HG02852 (cell line): ENCODE results near the gene ABAT.

Source experiments
- ATAC-seq: cut with Tn5 transposase; IDR thresholded peaks from one replicate; pipeline ENCODE4 v1.9.1; 2021; ENCODE audit warnings: mild to moderate bottlenecking, moderate library complexity; ENCODE audit not compliant: unreplicated experiment

Gene ABAT

DNA sequence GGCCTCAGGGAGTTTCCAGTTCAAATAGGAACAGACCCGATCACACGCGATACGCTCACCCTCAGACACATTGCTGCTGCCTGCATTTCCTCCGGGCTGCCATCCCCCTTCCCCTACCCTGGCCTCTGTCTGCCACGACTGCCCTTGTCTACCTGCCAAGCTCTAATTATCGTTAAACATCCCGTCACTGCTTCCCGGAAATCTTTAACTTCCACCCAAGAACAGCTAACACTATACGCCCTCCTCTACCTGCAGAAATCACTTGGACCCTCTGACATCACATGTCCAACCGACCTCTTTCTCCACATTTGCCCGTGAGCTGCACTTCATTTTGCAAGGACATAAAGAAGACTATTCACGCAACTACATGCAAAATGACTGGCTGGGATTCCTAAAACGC lies 40.4 kb downstream of the ABAT start:
- ATAC-seq, result no peak

DNA sequence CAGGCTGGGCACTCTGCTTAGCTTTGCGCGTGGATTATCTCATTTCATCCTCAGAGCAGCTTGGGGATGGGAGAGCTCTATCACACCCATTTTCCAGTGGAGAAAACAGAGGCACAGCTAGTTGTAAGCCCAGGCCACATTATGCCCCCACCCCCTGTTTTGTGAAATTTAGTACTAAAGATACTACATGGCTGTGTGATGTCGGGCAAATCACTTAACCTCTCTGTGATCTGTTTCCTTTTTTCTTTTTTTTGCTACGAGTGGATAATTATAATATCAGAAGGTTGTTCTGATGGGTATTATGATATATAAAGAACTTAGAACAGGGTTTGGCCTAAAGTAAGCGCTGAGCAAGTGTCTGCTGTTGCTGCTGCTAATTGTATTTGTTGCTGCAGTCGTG lies 41.6 kb downstream of the ABAT start:
- no peak for ATAC-seq

DNA sequence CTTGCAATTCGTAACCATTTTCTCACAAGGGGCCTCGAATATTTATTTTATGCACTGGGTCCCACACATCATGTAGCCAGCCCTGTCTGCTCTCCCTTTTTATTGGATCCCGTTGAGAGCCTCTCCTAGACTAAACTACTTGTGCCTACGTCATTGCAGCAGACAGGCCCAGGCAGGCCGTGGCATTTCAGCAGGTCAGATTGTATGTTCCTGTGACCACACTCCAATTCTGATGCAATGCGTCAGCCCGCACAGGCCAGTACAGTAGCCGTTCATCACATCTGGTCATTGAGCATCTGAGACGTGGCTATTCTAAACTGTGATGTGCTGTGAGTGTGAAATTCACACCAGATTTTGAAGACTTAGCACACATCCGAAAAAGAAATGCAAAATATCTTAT lies 42.2 kb downstream of the ABAT start:
- ATAC-seq, result no peak

DNA sequence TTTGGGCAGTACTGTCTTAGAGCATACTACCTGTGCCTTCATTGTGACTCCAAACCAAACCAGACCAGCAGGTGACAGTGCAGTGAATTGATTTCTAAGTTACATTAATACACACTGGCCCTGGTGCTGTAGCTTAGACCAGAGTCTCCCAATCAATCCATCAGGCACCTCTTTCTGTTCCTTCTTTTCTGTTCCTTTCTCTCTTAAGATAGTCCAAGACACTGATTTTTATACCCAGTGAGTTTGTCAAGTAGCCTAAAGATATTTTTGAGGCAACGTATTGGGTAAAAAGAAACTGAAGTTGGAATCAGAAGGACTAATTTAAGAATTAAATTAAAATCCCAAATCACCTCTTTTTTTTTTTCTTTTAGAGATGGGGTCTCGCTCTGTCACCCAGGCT lies 43.1 kb downstream of the ABAT start:
- no peak for ATAC-seq

DNA sequence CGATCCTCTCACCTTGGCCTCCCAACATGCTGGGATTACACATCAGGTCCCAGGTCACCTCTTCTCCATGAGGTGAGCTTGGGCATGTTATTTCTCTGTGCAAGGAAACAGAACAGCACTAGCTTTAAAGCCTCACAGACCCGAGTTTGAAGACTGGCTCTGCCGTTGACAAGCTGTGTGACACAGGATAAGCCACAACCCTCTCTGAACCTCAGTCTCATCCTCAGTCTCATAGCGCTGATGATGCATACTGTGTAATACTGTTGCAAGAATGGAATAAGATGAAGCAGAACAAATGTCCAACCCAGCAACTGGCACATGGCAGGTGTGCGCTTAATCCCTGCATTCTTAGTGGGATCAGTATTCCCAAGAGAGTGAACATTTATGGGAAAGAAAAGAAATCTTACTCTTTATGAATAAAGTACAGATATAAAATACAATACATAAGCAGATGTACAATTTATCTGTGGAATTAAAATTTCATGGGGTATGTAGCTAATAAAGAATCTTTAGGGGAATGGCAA lies 43.5 kb downstream of the ABAT start:
- no peak for ATAC-seq

DNA sequence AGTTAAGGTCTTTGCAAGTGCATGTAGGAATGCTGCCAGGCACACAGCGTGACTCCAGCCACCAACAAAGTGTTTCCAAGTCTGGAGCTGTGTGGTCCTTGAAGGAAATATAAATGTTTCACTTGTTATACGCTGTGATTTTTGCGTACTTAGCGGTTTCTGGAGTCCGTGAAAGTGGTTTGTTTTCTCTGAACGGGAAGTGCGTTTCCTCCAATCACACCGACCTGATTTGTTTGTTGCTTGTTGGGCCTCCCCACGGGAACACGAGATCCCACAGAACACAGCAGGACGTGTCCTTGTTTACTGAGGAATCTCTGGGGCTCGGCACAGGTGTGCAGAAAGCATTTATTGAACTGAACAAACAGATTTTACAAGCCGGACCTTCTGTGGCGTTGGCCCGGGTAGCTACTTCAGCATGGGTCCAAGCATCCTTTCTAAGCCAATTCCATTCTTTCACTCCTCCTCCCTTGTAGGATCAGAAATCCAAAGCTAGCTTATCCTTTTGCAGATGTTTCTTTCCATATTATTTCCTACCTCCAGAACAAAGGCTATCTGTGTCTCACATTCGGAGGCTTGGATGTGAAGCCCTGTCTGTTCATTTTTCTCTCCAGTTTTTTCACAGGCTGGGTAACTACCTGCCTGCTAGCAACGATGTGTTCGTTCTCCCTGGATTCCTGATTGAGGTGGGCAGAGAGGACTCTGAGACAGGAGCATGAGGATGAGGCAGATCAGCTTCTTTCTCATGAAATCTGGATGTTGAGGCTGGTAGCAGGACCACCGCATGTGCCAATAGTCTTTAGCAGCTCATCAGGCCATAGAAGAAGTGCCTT lies 44.6 kb downstream of the ABAT start:
- ATAC-seq, result no peak

DNA sequence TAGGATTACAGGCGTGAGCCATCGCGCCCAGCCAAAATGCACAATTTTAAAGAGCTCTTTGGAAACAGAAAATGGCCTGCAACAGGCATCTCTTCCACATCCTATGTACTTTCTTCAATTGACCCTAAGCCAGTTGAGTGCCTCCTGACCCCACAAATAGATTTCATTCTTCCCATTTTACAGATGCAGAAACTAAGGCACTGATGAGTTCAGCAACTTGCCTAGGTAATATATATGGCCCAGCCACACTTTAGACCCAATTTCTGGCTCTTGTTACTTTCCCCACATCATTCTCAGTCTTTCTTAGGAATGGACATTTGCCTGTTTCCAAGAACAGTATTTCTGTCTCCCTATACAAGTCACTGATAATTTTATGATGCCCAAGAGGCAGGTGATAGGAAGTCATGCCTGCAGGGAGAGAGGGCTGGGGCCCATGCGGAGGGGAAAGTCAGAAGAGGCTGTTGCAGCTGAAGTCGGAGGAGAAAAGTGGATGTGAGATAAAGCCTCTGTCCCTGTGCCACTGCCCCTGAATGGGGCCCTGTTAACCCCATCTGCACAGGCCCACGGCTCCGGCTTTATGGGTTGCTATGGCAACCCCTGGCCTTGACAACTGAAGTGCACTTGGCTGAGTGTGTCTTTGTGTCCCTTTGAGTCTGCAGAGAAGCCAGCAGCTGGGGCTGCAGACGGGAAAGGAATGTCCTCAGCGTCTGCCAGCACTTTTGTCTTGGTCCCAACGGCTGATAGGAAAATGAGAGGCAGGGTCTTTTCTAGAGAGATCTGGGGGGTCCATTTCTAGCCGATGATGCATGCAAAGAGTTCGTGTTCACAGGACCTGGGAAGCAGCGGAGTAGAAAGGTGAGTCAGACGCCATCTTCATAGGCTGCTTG lies 45.9 kb downstream of the ABAT start:
- no peak for ATAC-seq

DNA sequence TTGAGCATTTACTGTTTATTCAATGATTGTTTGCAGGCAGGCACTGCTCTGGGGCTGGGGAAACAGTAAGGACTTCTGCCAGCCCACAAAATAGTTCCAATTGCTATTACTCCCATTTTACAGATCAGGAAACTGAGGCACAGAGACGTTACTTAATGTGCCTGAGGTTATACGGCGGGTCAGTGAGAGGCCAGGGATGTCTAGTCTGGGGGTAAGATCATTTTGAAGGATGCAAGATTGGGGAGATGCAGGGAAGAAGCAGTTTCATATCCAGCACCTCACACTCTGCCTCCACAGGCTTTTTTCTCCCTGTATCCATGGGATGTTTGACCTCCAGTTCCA lies 46.5 kb downstream of the ABAT start:
- ATAC-seq, result no peak

DNA sequence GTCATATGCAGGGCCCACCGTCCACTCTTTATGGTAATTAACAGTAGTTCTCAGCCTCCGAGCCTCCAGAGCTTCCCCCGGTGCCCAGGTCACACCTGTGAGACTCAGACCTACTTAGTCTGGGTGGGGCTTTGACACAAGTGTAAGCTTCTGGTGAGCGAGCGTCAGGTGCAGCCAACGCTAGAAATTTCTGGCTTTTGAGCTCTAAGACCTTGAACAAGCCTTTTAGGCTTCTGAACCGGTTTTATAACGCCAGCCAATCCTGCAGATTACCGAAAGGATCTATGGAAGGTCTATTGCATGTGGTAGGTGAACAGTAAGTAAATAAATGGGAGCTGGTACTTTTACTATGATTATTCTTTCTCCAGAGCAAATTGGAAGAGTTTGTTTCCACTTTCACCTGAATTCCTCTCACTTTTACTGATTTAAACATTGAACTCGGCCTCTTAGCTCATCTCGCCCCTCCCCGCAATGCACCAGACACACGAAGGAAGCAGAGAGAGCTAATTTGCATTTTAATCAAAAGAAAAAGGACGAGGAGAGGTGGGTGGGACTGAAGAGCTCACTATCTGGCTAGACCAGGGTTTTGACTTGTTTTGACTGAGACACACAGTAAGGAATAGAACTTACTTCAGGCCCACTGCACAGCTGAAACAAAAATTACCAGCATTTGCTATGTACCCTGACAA lies 47.1 kb downstream of the ABAT start:
- ATAC-seq, result no peak

DNA sequence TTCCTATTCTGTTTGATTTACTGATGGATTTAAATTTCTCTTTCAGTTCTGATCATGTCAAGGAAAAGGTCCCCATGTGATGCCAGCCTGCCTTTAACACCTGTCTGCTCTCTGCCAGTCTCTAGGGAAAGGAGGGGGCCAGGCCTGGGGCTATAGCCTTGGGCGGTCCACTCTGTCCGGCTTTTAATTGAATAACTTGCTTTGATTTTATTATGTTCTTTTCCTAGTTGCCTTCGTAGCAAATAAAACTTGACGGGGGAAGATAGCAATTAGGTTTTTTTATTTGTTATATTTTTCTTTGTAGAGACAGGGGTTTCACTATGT lies 47.6 kb downstream of the ABAT start:
- ATAC-seq, result no peak

DNA sequence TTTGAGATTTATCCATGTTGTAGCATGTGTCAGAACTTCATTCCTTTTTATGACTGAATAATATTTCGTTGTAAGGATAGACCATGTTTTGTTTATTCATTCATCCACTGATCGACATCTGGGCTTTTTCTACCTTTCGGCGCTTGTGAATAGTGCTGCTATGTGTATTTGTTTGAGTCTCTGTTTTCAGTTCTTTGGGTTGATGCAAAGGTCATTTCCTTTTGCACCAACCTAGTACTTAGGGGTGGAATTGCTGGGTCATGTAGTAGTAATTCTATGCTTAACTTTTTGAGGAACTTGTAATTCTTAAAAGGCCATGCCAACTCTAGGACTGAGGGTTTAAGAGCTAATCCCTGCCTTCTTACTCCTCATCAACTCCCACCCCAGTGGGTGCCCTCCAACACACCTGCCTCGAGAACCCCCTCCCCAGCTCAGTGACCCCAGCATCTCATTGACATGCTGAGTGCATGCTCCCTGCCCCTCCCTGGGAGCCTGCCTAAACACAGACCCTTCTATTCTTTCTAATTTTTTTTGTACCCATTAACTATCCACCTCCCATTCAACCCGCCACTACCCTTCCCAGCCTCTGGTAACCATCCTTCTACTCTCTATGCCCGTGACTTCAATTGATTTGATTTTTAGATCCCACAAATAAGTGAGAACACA lies 51.2 kb downstream of the ABAT start:
- ATAC-seq, result no peak

DNA sequence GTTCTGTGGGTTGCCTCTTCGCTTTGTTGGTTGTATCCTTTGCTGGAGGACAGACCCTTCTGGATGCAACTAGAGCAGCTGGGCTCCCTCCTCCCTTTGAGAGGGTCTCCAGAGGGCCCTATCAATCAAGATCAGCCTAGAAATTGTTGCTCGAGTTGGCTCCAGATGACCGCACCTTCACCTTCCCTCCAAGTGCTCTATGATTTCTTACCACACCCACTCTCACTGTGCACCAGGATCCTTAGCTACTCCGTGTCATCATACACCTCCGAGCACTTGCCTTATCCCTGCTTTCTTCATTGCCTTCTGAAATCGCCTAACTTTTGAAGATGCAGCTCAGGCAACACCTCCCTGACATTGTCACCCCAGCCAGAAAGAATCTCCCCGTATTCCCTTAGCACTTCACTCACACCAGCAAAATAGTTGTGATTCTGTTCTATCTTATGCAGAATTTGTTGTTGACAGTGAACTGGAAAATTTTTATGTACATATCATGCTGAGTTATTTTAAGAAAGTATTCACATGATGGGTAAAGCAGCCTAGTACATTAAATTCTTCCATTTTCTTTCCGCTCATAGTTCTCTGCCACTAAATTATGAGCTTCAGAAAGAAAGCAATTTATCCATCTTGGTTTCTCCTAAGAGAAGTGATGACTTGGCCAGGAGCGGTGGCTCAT lies 52.9 kb downstream of the ABAT start:
- no peak for ATAC-seq

DNA sequence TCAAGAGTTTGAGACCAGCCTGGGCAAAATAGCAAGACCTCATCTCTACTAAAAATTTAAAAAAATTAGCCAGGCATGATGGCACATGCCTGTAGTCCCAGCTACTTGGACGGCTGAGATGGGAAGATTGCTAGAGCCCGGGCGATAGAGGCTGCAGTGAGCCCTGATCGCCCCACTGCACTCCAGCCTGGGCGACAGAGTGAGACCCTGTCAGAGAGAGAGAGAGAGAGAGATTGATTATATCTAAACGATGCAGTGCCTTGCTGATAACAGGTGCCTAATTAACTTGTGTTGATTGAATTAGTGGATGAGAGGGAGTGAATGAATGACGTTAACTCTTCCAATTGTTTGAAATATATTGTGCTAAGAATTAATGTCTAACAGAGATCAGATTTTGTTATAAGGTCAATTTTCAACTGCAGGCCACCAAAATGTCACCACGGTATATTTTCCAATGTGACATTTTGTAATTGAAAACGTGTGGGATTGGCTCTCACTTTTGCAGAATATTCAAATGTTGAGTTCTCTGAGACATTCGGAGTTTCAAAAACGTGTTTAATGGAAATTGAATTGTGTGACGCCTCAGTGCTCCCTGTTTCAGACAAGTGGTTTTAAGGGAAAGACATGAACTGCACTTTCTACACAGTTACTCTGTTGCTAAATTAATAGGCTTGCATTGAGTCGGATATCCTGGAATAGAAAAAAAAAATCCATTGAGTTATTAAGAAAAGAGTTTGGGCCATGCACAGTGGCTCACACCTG lies 53.6 kb downstream of the ABAT start:
- no peak for ATAC-seq

DNA sequence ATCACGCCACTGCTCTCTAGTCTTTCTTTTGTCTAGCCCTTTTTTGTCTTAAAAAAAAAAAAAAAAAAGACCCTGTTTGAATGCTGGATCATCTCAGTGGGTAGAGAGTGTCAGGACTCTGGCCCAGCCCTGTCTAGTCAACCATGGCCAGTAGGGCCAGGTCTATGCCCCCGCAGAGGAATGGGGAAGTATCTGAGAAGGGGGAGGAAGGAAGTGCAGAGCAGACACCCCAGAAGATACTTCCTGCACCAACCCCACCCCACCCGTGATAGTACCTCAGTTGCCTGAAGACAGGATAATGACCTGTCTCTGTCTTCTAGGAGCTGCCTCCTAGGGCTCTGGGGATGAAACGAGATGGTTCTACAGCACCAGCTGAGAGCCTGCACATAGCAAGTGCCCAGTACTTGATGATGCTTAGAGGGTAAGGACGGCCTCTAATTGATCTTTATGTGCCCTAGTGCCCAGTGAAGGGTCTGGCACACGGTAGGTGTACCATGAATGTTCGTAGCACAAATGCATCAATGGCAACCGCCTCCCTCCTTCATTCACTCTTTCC lies 55.4 kb downstream of the ABAT start:
- no peak for ATAC-seq

DNA sequence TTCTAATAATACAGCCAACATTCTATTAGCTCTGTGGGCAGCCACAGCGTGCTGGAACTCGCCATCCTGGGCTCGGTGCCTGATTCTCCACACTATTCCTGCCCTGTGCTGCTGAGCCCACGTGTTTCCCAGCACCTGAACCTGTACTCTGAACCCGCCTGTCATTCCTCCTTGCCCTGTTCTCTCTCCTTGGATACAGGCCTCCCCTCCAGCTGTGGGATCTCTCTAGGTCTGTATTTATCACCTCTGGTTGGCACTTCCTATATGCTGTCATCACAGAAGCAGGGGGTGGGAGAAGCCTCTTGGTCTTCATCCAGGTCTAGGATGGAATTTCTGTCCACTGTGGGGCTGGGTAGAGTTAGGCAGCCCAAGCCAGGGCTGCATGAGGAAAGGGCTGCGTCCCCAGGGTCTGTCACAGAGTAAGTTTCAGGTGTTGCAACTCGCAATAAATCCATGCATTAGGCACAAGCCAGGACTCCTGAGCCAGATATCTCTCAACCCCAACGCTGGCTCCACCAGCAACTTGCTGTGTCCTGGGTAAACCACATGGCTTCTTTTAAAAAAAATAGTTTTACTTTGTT lies 56.0 kb downstream of the ABAT start:
- ATAC-seq, result no peak

DNA sequence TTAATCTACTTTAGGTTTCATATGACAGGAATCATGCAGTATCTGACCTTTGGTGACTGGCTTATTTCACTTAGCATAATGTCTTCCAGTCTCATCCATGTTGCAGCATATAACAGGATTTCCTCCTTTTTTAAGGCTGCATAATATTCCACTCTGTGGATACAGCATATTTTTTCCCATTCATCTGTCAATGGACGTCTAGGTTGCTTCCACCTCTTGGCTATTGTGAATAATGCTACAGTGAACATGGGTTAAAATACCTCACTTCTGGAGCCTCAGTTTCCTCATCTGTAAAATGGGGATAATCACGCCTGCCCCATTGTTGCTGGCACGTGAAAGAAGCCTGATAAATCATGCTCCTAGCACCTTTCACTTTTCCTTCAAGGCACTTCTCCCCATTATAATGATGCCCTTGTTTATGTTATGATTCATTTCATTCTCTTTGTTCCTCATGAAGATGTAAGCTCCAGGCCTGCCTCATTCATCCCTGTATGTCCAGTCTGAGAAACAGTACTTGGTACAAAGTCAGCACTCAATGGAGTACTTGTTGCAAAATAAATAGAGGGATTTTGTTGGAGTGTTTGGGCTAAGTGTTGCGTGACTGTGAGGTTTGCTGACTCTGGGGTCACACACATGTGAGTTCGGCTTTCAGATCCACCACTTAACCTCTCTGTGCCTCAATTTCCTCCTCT lies 59.6 kb downstream of the ABAT start:
- ATAC-seq, result no peak

DNA sequence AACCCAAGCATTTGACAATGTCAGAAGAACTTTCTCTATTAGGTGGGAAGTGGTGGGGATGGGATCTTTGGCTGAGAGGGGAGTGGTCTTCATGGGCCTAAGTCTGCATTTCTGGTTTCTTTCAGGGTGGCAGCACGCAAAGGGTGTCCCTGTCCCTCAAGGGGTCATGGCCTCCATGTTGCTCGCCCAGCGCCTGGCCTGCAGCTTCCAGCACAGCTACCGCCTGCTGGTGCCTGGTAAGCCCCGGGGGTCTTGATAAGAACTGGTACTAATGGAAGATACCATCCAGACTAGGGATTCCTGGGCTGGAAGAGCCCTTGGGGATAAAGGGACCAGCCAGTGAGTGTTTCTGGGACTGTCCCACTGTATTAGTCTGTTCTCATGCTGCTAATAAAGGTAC lies 61.2 kb downstream of the ABAT start:
- ATAC-seq, result no peak

DNA sequence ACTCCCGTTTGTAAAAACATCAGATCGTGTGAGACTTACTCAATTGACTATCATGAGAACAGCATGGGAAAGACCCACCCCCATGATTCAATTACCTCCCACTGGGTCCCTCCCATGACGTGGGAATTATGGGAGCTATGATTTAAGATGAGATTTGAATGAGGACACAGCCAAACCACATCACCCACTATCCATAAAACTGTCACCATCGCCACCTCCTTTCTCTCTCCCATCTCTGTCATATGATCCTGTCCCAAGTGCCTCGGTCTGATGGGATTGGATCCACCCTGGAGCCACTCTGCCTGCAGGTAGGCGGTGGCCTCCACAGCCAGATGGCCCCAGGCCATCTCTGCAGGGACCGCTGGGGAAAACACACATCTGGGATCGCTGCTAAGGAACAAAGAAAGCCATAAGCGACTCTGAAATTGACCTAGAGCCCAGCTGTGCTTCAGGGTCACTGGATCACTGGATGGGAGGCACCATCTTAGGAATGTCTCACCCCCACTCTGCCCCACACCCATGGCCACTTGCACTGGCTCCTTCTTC lies 61.8 kb downstream of the ABAT start:
- no peak for ATAC-seq
